ENCODE measurements around the gene NFIB. TPM values are rescaled to one million over a fixed set of nuclear protein-coding genes. Genes with fewer than 3 reads are reported as not detected.
A peak's percentile ranks its signal among the peaks of the same experiment; 100 is the strongest.

Gene NFIB
- polyA plus RNA-seq, 1 of the 3 experiments (the other 2 are of a cell fraction): 9.2 TPM

DNA sequence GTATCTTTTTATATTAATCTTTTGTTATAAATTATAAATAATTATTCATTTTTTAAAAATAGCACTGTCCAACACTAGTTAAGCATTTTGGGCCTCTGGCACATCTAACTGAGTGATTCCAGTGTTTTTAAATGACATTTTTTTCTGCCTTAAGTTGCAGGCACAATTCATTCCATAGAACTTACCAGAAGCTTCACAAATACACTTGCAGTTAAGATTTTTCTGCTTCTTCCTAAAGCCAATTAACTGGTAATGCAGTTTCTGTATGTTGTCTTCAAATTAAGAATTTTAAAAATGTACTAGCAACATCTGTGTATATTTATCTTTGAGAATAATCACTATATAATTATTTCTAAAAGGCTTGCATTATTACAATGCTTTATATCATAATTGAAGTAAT is 11.2 kb upstream of the NFIB start:
- H3K27ac ChIP-seq (ENCODE audit: low read depth in 2 of 2, low read length in 1 of 2): peak overlapping the region in 1 of 2 experiments; percentile 50; a peak in 2 of 4 replicates
- TF ChIP-seq SMC3 (IDR thresholded peaks at IDR 0.05; ENCODE audit: low read depth, low read length) (no peak), TEAD4 (IDR thresholded peaks at IDR 0.05; ENCODE audit: borderline replicate concordance, insufficient read depth) (no peak), RCOR1 (IDR thresholded peaks at IDR 0.05; ENCODE audit: low read length) (no peak), RAD21 (IDR thresholded peaks at IDR 0.05; ENCODE audit: low read length) (no peak), CHD2 (IDR thresholded peaks at IDR 0.05; ENCODE audit: low read length, partially characterized antibody) (no peak), POLR2AphosphoS5 (IDR thresholded peaks at IDR 0.05; ENCODE audit: low read depth, low read length) (no peak), GABPA (IDR thresholded peaks at IDR 0.05; ENCODE audit: low read depth) (no peak), SIN3A (IDR thresholded peaks at IDR 0.05; ENCODE audit: borderline replicate concordance, low read depth, low read length) (no peak), EZH2phosphoT487 (IDR thresholded peaks at IDR 0.05; ENCODE audit: borderline replicate concordance, low read depth) (no peak), FOXJ3 (CRISPR knock-in tag; IDR thresholded peaks at IDR 0.05) (no peak), JUND (IDR thresholded peaks at IDR 0.05) (no peak), EP300 (IDR thresholded peaks at IDR 0.05; ENCODE audit: borderline replicate concordance in 1 of 2, low read depth in 1 of 2, low read length in 1 of 2) (no peak), MEF2A (IDR thresholded peaks at IDR 0.05; ENCODE audit: borderline replicate concordance, low read depth) (no peak), RXRA (IDR thresholded peaks at IDR 0.05; ENCODE audit: borderline replicate concordance, low read depth) (no peak)
- TF ChIP-seq, protein P1, sequence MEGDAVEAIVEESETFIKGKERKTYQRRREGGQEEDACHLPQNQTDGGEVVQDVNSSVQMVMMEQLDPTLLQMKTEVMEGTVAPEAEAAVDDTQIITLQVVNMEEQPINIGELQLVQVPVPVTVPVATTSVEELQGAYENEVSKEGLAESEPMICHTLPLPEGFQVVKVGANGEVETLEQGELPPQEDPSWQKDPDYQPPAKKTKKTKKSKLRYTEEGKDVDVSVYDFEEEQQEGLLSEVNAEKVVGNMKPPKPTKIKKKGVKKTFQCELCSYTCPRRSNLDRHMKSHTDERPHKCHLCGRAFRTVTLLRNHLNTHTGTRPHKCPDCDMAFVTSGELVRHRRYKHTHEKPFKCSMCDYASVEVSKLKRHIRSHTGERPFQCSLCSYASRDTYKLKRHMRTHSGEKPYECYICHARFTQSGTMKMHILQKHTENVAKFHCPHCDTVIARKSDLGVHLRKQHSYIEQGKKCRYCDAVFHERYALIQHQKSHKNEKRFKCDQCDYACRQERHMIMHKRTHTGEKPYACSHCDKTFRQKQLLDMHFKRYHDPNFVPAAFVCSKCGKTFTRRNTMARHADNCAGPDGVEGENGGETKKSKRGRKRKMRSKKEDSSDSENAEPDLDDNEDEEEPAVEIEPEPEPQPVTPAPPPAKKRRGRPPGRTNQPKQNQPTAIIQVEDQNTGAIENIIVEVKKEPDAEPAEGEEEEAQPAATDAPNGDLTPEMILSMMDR (IDR thresholded peaks at IDR 0.05): no peak
- TF ChIP-seq, protein P2, sequence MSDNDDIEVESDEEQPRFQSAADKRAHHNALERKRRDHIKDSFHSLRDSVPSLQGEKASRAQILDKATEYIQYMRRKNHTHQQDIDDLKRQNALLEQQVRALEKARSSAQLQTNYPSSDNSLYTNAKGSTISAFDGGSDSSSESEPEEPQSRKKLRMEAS (IDR thresholded peaks at IDR 0.05; ENCODE audit: low read depth): no peak
- TF ChIP-seq, protein P3, sequence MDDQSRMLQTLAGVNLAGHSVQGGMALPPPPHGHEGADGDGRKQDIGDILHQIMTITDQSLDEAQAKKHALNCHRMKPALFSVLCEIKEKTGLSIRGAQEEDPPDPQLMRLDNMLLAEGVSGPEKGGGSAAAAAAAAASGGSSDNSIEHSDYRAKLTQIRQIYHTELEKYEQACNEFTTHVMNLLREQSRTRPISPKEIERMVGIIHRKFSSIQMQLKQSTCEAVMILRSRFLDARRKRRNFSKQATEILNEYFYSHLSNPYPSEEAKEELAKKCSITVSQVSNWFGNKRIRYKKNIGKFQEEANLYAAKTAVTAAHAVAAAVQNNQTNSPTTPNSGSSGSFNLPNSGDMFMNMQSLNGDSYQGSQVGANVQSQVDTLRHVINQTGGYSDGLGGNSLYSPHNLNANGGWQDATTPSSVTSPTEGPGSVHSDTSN (IDR thresholded peaks at IDR 0.05): no peak
- TF ChIP-seq, protein P4, sequence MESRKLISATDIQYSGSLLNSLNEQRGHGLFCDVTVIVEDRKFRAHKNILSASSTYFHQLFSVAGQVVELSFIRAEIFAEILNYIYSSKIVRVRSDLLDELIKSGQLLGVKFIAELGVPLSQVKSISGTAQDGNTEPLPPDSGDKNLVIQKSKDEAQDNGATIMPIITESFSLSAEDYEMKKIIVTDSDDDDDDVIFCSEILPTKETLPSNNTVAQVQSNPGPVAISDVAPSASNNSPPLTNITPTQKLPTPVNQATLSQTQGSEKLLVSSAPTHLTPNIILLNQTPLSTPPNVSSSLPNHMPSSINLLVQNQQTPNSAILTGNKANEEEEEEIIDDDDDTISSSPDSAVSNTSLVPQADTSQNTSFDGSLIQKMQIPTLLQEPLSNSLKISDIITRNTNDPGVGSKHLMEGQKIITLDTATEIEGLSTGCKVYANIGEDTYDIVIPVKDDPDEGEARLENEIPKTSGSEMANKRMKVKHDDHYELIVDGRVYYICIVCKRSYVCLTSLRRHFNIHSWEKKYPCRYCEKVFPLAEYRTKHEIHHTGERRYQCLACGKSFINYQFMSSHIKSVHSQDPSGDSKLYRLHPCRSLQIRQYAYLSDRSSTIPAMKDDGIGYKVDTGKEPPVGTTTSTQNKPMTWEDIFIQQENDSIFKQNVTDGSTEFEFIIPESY (IDR thresholded peaks at IDR 0.05; ENCODE audit: borderline replicate concordance, low read depth): no peak
- TF ChIP-seq, protein P5, sequence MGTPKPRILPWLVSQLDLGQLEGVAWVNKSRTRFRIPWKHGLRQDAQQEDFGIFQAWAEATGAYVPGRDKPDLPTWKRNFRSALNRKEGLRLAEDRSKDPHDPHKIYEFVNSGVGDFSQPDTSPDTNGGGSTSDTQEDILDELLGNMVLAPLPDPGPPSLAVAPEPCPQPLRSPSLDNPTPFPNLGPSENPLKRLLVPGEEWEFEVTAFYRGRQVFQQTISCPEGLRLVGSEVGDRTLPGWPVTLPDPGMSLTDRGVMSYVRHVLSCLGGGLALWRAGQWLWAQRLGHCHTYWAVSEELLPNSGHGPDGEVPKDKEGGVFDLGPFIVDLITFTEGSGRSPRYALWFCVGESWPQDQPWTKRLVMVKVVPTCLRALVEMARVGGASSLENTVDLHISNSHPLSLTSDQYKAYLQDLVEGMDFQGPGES (IDR thresholded peaks at IDR 0.05; ENCODE audit: low read depth, low read length): no peak
- TF ChIP-seq, protein P6, sequence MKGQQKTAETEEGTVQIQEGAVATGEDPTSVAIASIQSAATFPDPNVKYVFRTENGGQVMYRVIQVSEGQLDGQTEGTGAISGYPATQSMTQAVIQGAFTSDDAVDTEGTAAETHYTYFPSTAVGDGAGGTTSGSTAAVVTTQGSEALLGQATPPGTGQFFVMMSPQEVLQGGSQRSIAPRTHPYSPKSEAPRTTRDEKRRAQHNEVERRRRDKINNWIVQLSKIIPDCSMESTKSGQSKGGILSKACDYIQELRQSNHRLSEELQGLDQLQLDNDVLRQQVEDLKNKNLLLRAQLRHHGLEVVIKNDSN (IDR thresholded peaks at IDR 0.05; ENCODE audit: borderline replicate concordance, low read depth): no peak
- POLR2A ChIA-PET: no interaction called here
- no peaks in the 10 kb centered on the region for H3K9me2 ChIP-seq
- peaks cover 4 to 20% of the 10 kb centered on the region in 2 experiments; a peak in 2 of 4 replicates for H3K4me1 ChIP-seq (ENCODE audit: control insufficient read depth in 1 of 2, insufficient read depth in 2 of 2, low read depth in 1 of 2, low read length in 1 of 2)
- H2AFZ ChIP-seq (ENCODE audit: low read depth): no peak overlapping the region
- no peaks in the 10 kb centered on the region for H4K20me1 ChIP-seq (ENCODE audit: insufficient read depth)
- H3K4me2 ChIP-seq: no peak overlapping the region
- H3K4me3 ChIP-seq (ENCODE audit: low read depth in 2 of 2, low read length in 1 of 2): no peak overlapping the region
- peaks cover 16% of the 10 kb centered on the region for H3K79me2 ChIP-seq (ENCODE audit: insufficient read depth)
- peaks cover 30% of the 10 kb centered on the region for H3F3A ChIP-seq (replicated peaks; ENCODE audit: insufficient read depth)
- H3K9ac ChIP-seq: no peak overlapping the region
- no peaks in the 10 kb centered on the region for H3K27me3 ChIP-seq (ENCODE audit: insufficient read depth)
- no peak for DNase-seq
- H3K36me3 ChIP-seq (replicated peaks in 1 of 2; ENCODE audit: control insufficient read depth in 1 of 2, insufficient read depth in 2 of 2, low read length in 1 of 2): no peaks in the 10 kb centered on the region
- CTCF ChIA-PET: interaction anchor here (0.6 to 2.9 kb wide), 5 partner anchors 28 to 1236 kb away, joined by 3 to 15 read pairs (median 7); no protein-coding TSS in a partner anchor
- no peaks in the 10 kb centered on the region for H3K9me3 ChIP-seq

Measured in SK-N-SH (cell line).